H9 (cell line): ENCODE data around the gene RHBDF1. TPM values are rescaled to one million over a fixed set of nuclear protein-coding genes. Genes with fewer than 3 reads are reported as not detected.

Experiments used
- DNase-seq: peaks from one replicate; pipeline ENCODE4 v3.0.0-alpha.2; 2017
- H2AFZ ChIP-seq: one replicate; pipeline ENCODE4 v1.6.1; 2013; ENCODE audit warnings: mild to moderate bottlenecking, low read length, control low read depth, moderate library complexity
- H2AK5ac ChIP-seq: 2 replicates; pipeline ENCODE4 v1.6.1; 2013; ENCODE audit warnings: low read length, control low read depth, mixed read lengths; ENCODE audit not compliant: insufficient read length
- H2BK120ac ChIP-seq: one replicate; pipeline ENCODE4 v1.6.1; 2013; ENCODE audit warnings: low read depth, mild to moderate bottlenecking, low read length, control low read depth, inconsistent platforms; ENCODE audit not compliant: poor library complexity, severe bottlenecking
- H2BK12ac ChIP-seq: 2 replicates; pipeline ENCODE4 v1.6.1; 2013; ENCODE audit warnings: low read length, control low read depth, mixed read lengths, low read depth; ENCODE audit not compliant: insufficient read length
- H2BK15ac ChIP-seq: 2 replicates; pipeline ENCODE4 v1.6.1; 2013; ENCODE audit warnings: low read depth, low read length, control low read depth
- H2BK20ac ChIP-seq: one replicate; pipeline ENCODE4 v1.6.1; 2013; ENCODE audit warnings: low read depth, mild to moderate bottlenecking, low read length, control low read depth, inconsistent platforms; ENCODE audit not compliant: poor library complexity, severe bottlenecking
- H2BK5ac ChIP-seq: 2 replicates; pipeline ENCODE4 v1.6.1; 2013; ENCODE audit warnings: low read length, control low read depth, mixed read lengths; ENCODE audit not compliant: insufficient read length
- H3K14ac ChIP-seq: 2 replicates; pipeline ENCODE4 v1.6.1; 2013; ENCODE audit warnings: low read length, control low read depth; ENCODE audit not compliant: insufficient read depth
- H3K18ac ChIP-seq: 2 replicates; pipeline ENCODE4 v1.6.1; 2013; ENCODE audit warnings: low read depth, mild to moderate bottlenecking, mixed read lengths, low read length, control low read depth; ENCODE audit not compliant: insufficient read length
- H3K23ac ChIP-seq: 2 replicates; pipeline ENCODE4 v1.6.1; 2013; ENCODE audit warnings: low read length, control low read depth, mixed read lengths, low read depth; ENCODE audit not compliant: insufficient read length
- H3K23me2 ChIP-seq: 2 replicates; pipeline ENCODE4 v1.6.1; 2013; ENCODE audit warnings: low read depth, mild to moderate bottlenecking, mixed read lengths, low read length, control low read depth; ENCODE audit not compliant: insufficient read length, poor library complexity, severe bottlenecking
- H3K27ac ChIP-seq: 2 replicates; pipeline ENCODE4 v1.5.1; 2013; ENCODE audit warnings: low read length, control low read depth, mixed read lengths, low read depth; ENCODE audit not compliant: insufficient read length
- H3K27me3 ChIP-seq: 2 replicates; pipeline ENCODE4 v1.6.1; 2013; ENCODE audit warnings: low read length, control low read depth, inconsistent platforms; ENCODE audit not compliant: insufficient read depth
- H3K4ac ChIP-seq: 2 replicates; pipeline ENCODE4 v1.6.1; 2013; ENCODE audit warnings: low read depth, mild to moderate bottlenecking, control low read depth, inconsistent platforms, low read length, moderate library complexity
- H3K4me1 ChIP-seq: 2 replicates; pipeline ENCODE4 v1.6.1; 2013; ENCODE audit warnings: low read length, control low read depth, inconsistent platforms; ENCODE audit not compliant: insufficient read depth
- H3K4me2 ChIP-seq: 2 replicates; pipeline ENCODE4 v1.6.1; 2013; ENCODE audit warnings: low read length, control low read depth, mixed read lengths; ENCODE audit not compliant: insufficient read length, insufficient read depth
- H3K56ac ChIP-seq: 2 replicates; pipeline ENCODE4 v1.6.1; 2013; ENCODE audit warnings: low read depth, mild to moderate bottlenecking, mixed read lengths, low read length, control low read depth; ENCODE audit not compliant: insufficient read length
- H3K79me1 ChIP-seq: 2 replicates; pipeline ENCODE4 v1.6.1; 2013; ENCODE audit warnings: low read depth, mild to moderate bottlenecking, moderate library complexity, low read length, control low read depth, inconsistent platforms; ENCODE audit not compliant: insufficient read depth, poor library complexity, severe bottlenecking
- H3K79me2 ChIP-seq: 2 replicates; pipeline ENCODE4 v1.6.1; 2013; ENCODE audit warnings: low read length, control low read depth, inconsistent platforms; ENCODE audit not compliant: insufficient read depth
- H3K9ac ChIP-seq: 2 replicates; pipeline ENCODE4 v1.6.1; 2013; ENCODE audit warnings: low read length, control low read depth, mixed read lengths; ENCODE audit not compliant: insufficient read length; ENCODE audit errors: extremely low read depth
- H3K9me3 ChIP-seq: one replicate; pipeline ENCODE4 v1.6.1; 2013; ENCODE audit warnings: low read depth, low read length, inconsistent platforms; ENCODE audit not compliant: control insufficient read depth
- H3T11ph ChIP-seq: one replicate; pipeline ENCODE4 v1.6.1; 2013; ENCODE audit warnings: mild to moderate bottlenecking, low read length, control low read depth, inconsistent platforms
- H4K20me1 ChIP-seq: one replicate; pipeline ENCODE4 v1.6.1; 2013; ENCODE audit not compliant: control insufficient read depth, insufficient read length, insufficient read depth
- H4K5ac ChIP-seq: 2 replicates; pipeline ENCODE4 v1.6.1; 2013; ENCODE audit warnings: low read depth, mild to moderate bottlenecking, mixed read lengths, low read length, control low read depth; ENCODE audit not compliant: insufficient read length
- H4K8ac ChIP-seq: replicated peaks from 2 replicates; pipeline ENCODE4 v1.6.1; 2013; ENCODE audit warnings: low read length, control low read depth, mixed read lengths, low read depth; ENCODE audit not compliant: insufficient read length
- H4K91ac ChIP-seq: 2 replicates; pipeline ENCODE4 v1.6.1; 2013; ENCODE audit warnings: low read depth, mild to moderate bottlenecking, moderate library complexity, mixed read lengths, low read length, control low read depth; ENCODE audit not compliant: insufficient read length
- H3K27ac Mint-ChIP-seq, 3 experiments: 2 replicates in 2 of 3; 3 replicates in 1 of 3; pipeline ENCODE4 v1.8.0; 2020 to 2021; ENCODE audit warnings: mixed read lengths in 3 of 3, mild to moderate bottlenecking in 1 of 3, moderate library complexity in 1 of 3
- H3K27me3 Mint-ChIP-seq: 2 replicates; pipeline ENCODE4 v1.8.0; 2021; ENCODE audit warnings: low read depth, mild to moderate bottlenecking, moderate library complexity, mixed read lengths
- H3K36me3 Mint-ChIP-seq, 3 experiments: 2 replicates in 2 of 3; 3 replicates in 1 of 3; pipeline ENCODE4 v1.8.0; 2020 to 2021; ENCODE audit warnings: low read depth in 3 of 3, mixed read lengths in 3 of 3; ENCODE audit not compliant: insufficient read depth in 1 of 3
- H3K4me1 Mint-ChIP-seq, 2 experiments: 2 replicates each; pipeline ENCODE4 v1.8.0; 2020; ENCODE audit warnings: mixed read lengths in 2 of 2
- H3K4me3 Mint-ChIP-seq, 2 experiments: 2 replicates in 1 of 2; 3 replicates in 1 of 2; pipeline ENCODE4 v1.8.0; 2020 to 2021; ENCODE audit warnings: mild to moderate bottlenecking in 2 of 2, mixed read lengths in 2 of 2, moderate library complexity in 1 of 2
- H3K9me3 Mint-ChIP-seq, 2 experiments: 2 replicates in 1 of 2; 3 replicates in 1 of 2; pipeline ENCODE4 v1.8.0; 2020; ENCODE audit warnings: mild to moderate bottlenecking in 2 of 2, mixed read lengths in 2 of 2, moderate library complexity in 1 of 2
- CTCF ChIP-seq: fragments of 200-600 bp; sonication (generic); conservative IDR thresholded peaks from 3 replicates; pipeline ENCODE4 v1.8.0; 2021; ENCODE audit warnings: antibody characterized with exemption, mild to moderate bottlenecking
- WGBS: extraction: QIAGEN DNeasy Blood & Tissue Kit; methylation state at CpG from one replicate; pipeline ENCODE4 v1.1.7; 2013; ENCODE audit warnings: missing lambda C conversion rate, low lambda C conversion rate, mixed read lengths; ENCODE audit not compliant: insufficient read length; ENCODE audit errors: extremely low coverage; 5-methylcytosine and 5-hydroxymethylcytosine counted together
- total RNA-seq: library from RNA; stranded (reverse); gene quantifications from 2 replicates; pipeline ENCODE4 v1.2.1, GENCODE V29; 2021

The RHBDF1 gene
- total RNA-seq, 1 experiment from 2014 or later = 34.6 TPM

GRCh38 chr16:66309-67182, 5.9 kb downstream of the RHBDF1 start:
- no peak overlapping the region for H4K91ac ChIP-seq
- H3K14ac ChIP-seq = no peak overlapping the region
- no peaks in the 10 kb centered on the region for H3K79me1 ChIP-seq
- H2AFZ ChIP-seq = no peak overlapping the region
- H3K4ac ChIP-seq = no peak overlapping the region
- no peak overlapping the region for H4K5ac ChIP-seq
- no peak overlapping the region for H3K23ac ChIP-seq
- no peak overlapping the region for H2BK120ac ChIP-seq
- H2BK12ac ChIP-seq = no peak overlapping the region
- no peak overlapping the region for H2BK20ac ChIP-seq
- H3K18ac ChIP-seq = no peak overlapping the region
- peaks cover 3 to 14% (median 9%) of the 10 kb centered on the region in 3 experiments; a peak in 5 of 7 replicates for H3K36me3 Mint-ChIP-seq
- H2BK15ac ChIP-seq = no peak overlapping the region
- H3K27ac Mint-ChIP-seq = no peak overlapping the region
- no peak overlapping the region for H2BK5ac ChIP-seq
- H3K4me3 Mint-ChIP-seq = peak overlapping the region in 1 of 2 experiments; percentile 14; a peak in 1 of 5 replicates
- no peak overlapping the region for H3K27ac ChIP-seq
- no peaks in the 10 kb centered on the region for H3K27me3 Mint-ChIP-seq
- DNase-seq = no peak
- H3K4me1 ChIP-seq = no peaks in the 10 kb centered on the region
- H4K8ac ChIP-seq = no peak overlapping the region
- peaks cover 19 to 27% of the 10 kb centered on the region in 2 experiments for H3K4me1 Mint-ChIP-seq
- no peaks in the 10 kb centered on the region; the same call in 1 of the 2 replicates for H3K79me2 ChIP-seq
- H3K9ac ChIP-seq = no peak overlapping the region
- TF ChIP-seq CTCF = no peak
- H3K27me3 ChIP-seq = no peaks in the 10 kb centered on the region
- H3K56ac ChIP-seq = no peak overlapping the region
- no peaks in the 10 kb centered on the region for H3K9me3 Mint-ChIP-seq
- peaks cover 5% of the 10 kb centered on the region for H3K23me2 ChIP-seq
- no peak overlapping the region for H2AK5ac ChIP-seq
- no CpG with 5 or more reads among the region's 13 CpGs for WGBS
- H3K9me3 ChIP-seq = no peaks in the 10 kb centered on the region
- H4K20me1 ChIP-seq = no peaks in the 10 kb centered on the region
- no peak overlapping the region for H3T11ph ChIP-seq
- no peak overlapping the region for H3K4me2 ChIP-seq
